Right forelimb (tissue), 1 donor: ENCODE measurements around the gene DDAH2.

Experiments used
- DNase-seq: peaks from one replicate; pipeline ENCODE4 v3.0.0-alpha.2; 2018

The DDAH2 gene

DNA sequence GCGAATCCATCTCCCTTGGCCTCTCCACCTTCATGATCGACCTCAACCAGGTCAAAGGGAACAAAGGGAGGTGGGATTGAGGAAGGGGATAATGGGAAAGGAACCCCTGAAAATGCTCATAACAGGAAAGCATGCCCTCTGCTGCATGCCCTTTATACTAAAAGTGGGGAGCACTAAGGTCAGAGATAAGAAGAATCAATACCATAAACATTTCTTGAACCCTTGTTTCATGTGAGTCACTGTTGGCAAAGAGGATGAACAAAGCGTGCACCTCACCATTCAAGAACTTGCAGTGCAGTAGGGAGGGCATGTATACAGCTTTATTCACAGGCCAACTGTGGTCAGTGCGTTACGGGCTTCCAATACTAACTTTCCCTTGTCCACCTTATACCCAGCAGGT is 31.7 kb upstream of the DDAH2 start:
- DNase-seq, result no peak

DNA sequence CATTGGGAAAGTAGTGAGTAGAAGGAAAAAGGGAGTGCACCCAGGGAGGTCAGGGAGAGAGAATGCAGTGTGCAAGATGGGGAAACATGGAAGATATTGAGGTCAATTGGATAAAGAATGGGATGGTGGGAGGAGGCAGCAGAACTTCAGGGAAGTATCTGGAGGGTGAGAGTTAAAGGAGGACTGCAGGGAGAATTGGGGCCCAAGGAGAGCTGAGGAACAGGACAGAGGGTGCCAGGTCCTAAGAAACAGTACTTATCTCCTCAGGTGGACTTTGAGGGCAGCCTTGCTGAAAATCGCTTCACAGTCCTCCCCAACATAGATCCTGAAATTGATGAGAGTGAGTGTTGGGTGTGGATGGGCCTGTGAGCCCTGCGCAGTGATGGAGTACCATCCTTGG is 29.2 kb upstream of the DDAH2 start:
- no peak for DNase-seq

GRCh38 chr6:31752739-31753319 is 23.7 kb upstream of the DDAH2 start:
- DNase-seq, result no peak

DNA sequence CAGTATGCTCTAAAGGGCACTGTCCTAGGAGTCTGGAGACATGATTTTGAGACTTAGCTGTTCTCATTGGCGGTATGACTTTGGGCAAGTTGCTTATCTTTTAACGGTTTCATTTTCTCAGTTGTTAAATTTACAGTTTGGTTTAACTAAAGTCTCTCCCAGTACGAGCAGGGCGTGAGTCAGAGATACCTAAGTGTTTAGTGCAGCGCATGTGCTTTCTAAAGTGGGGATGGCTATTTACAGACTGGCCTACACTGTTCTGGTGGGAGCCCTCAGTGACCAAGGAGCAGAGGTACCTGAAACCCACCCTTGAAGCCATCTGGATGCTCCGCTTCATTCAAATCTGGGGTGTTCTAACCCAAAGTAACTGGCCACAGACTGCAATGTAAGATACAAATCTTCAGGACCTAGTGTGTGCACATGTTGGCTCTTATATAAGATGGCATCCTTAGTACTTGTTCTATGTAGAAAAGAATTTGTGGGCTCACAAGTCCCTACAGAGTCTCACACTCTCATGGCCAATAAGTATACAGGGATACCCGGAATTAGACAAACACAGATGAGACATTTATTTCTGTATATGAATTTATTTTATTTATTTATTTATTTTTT is 21.4 kb upstream of the DDAH2 start:
- DNase-seq, result no peak

DNA sequence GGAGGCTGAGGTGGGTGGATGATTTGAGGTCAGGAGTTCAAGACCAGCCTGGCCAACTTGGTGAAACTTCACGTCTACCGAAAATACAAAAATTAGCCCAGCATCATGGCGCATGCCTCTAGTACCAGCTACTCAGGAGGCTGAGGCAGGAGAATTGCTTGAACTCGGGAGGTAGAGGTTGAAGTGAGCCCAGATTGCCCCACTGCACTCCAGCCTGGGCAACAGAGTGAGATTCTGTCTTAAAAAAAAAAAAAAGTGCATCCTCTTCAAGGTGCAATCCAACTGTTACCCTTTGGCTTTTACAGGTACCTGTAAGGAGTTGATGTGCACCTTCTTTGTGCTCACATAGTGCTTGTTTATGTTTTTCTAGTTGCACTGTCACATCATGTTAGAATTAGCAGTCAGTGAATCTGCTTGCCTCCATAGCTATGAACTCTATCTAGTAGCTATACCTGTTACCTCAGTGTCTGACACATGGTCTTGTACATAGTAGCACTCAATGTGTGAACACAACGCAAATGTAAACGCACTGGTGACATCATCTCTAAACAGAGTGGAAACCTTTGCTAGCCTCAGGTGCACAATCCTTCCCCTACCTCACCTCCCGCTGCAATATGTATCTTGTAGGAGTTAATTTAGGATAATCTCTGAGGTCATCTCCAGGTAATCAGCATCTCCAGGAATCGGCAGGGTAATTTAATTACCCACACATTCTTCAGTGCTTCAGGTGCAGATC is 20.4 kb upstream of the DDAH2 start:
- DNase-seq, result no peak

- no peak for DNase-seq
These were observed 15.3 kb upstream of the DDAH2 start for GRCh38 chr6:31744422-31744821.

- DNase-seq, result no peak
These were observed 13.8 kb upstream of the DDAH2 start for GRCh38 chr6:31742894-31743293.

GRCh38 chr6:31741815-31742214 is 12.7 kb upstream of the DDAH2 start:
- DNase-seq, result no peak

DNA sequence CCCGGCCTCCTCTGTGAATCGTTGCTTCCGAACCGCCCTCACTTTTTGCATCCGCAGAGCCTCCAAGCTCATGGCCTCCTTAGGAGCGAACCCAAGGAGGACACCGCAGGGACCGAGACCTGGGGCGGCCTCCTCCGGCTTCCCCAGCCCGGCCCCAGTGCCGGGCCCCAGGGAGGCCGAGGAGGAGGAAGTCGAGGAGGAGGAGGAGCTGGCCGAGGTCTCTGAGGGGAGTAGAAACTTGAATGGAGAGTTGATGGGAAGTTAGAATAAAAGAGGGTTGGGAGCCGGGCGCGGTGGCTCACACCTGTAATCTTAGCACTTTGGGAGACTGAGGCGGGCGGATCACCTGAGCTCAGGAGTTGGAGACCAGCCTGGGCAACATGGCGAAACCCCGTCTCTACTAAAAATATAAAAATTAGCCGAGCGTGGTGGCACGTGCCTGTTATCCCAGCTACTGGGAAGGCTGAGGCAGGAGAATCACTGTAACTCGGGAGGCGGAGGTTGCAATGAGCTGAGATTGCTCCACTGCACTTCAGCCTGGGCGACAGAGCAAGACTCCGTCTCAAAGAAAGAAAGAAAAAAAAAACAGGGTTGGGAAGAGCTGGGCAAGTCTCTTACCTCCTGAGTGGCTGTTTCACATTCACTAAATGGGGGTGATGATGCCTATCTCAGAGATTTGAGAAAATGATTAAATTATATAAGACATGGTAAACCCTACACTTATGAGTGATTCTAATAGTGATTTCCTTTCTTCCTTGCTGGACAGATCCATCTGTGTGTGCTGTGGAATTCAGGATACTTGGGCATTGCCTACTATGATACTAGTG is 11.5 kb upstream of the DDAH2 start:
- no peak for DNase-seq

DNA sequence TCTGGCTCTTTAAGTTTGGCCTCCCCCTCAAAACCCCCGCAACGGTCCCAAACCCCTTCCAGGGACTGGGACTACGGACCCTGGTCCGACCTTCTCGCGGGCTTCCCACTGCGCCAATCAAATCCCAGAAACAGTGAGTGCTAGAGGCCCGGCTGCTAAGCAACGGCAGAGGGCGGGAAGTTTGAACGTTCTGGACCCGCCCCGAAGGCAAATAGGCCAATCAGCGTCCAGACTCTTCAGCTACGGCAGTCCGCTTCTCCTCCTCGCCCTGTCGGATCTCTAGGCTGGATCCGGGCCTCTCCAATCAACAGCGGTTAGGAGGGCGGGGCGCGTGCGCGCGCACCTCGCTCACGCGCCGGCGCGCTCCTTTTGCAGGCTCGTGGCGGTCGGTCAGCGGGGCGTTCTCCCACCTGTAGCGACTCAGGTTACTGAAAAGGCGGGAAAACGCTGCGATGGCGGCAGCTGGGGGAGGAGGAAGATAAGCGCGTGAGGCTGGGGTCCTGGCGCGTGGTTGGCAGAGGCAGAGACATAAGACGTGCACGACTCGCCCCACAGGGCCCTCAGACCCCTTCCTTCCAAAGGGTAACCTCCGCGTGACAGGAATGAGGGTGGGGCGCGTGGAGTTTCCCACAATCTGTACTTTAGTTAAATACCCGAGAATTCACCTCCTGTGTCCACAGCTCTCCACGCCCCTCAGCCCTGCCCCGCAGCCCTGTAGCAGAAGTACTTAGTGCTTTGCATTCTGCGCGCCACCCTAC is 10.7 kb upstream of the DDAH2 start, which contains the start of gene MSH5:
TSS of gene MSH5 (plus strand) at position 367 of the 758 bp plus-strand sequence. CDS start 462 bp downstream, outside the sequence.
- peak; percentile 99 for DNase-seq

DNA sequence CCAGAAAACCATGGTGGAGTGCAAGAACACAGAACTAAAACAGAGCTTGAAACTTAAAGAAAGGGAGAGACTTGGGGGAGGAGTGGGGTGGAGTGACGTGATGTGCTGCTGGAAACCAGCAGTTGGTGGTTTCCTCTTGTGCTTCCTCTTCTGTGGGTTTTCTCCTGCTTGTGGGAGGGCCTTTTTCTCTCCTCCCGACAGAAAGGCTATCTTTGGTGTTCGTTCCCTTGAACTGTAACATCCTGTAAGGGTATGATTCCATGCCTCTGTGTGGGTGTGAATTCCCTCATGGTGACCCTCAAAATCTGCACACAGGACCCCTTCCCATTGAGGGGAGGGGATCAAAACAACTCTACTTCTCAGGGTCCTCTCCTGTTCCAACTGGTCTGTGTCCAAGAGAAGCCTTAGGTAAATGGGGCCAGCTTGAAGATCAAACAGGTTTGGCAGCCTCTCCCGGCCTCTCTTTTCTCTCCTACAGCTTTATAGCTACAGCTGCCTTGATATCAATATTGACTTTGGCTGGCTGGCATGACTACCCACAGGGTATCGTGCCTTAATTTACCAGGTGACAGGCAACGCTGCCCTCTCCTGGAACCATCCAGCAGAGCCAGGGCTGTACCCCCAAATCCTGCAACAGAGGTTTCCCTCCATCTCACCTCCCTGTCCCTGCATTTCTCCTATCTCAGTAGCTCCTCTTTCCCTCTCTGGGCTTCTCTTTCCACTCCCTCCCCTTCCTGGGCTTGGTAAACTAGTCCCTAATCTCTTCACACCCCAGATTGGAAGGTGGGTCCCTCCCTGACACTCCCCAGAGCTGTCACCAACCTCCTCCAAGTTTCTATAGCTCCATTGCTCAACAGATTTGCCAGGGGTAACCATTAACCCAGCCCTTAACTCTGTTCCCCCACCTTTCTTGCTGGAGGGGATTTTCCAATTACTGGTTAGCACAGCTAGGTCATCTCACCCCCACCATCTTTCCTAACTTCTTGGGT is 9.2 kb upstream of the DDAH2 start:
- DNase-seq, result no peak

GRCh38 chr6:31737315-31737990 is 8.4 kb upstream of the DDAH2 start:
- no peak for DNase-seq

- no peak for DNase-seq
These were observed 7.7 kb upstream of the DDAH2 start for GRCh38 chr6:31736768-31737314.

- DNase-seq, result peak; percentile 88
These were observed 7.1 kb upstream of the DDAH2 start, which contains the start of gene CLIC1 for GRCh38 chr6:31736021-31736767. Gene CLIC1, minus strand, starts transcription at chr6:31736530. Its CDS starts 230 bp downstream, at chr6:31736300.

- no peak for DNase-seq
These were observed 5.8 kb upstream of the DDAH2 start for GRCh38 chr6:31734821-31735406.

DNA sequence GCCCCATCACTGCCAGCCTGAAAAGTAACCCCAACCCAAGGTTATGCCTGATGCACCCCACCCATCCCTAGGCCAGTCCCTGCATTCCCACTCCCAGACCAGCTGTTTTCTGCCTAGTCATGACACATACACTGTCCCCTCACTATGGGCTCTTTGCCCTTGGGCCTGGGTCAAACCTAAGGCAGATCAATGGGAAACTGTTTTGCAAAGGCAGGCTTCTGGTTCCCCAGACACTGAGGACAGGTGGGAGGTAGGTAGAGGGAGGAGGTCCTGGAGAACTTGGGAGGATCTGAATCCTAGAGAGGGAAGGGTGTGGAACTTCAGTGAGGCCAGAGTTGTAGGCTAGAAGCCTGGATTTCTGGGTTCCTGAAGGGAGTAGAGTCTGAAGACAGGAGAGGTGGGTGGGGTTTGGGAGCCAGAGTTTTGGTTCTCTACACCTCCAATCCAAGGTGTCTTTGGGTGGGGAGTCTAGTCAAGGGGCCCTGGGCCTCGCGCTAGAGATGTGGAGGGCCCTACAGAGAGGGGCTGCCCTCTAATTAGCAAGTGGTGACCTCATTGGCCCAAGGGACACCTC is 5.2 kb upstream of the DDAH2 start:
- DNase-seq, result no peak

DNA sequence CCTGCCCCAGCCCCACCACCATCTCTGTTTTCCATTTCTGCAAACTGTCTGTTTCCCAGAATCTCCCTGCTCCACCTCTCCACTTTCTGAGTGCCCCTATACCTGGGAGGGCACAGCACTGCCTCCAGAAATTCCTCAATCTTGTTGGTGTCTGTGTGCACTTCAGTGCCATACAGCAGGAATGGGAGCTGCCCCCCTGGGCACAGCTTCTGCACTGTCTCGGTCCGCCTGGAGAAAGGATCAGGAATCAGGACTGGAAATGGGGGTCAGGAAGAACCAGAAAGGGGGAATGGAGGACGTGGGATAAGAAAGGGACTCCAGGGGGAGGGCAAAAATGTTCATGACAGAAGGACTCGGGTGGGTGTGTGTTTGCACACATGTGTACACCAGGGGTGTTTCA is 4.6 kb upstream of the DDAH2 start:
- no peak for DNase-seq

GRCh38 chr6:31732029-31732428 is 2.9 kb upstream of the DDAH2 start:
- no peak for DNase-seq

GRCh38 chr6:31730631-31731086 is 1.6 kb upstream of the DDAH2 start:
- DNase-seq, result no peak
